Activated naive CD4-positive, alpha-beta T cell treated with anti-CD3 and anti-CD28 coated beads, Interleukin-2, amount 50 U/mL, for 72 hours (primary cell): ENCODE data around the gene AFF1. TPM values are rescaled to one million over a fixed set of nuclear protein-coding genes. Genes with fewer than 3 reads are reported as not detected.

Experiments
- ATAC-seq, 2 donors: fragments of 150-1000 bp; cut with Tn5 transposase; 2 replicates each; pipeline ENCODE4 v1.10.0; 2021; ENCODE audit warnings: mild to moderate bottlenecking in 2 of 2, moderate library complexity in 2 of 2
- DNase-seq, 2 donors: peaks; one replicate each; pipeline ENCODE4 v3.0.0; 2021 to 2022; ENCODE audit warnings: low spot score in 2 of 2
- H3K27ac Mint-ChIP-seq, 2 donors: one replicate each; pipeline ENCODE4 v1.8.0; 2022; ENCODE audit warnings: mild to moderate bottlenecking in 2 of 2, mixed read lengths in 2 of 2
- H3K36me3 Mint-ChIP-seq, 2 donors: one replicate each; pipeline ENCODE4 v1.8.0; 2022; ENCODE audit warnings: mixed read lengths in 2 of 2
- H3K9me3 Mint-ChIP-seq, 2 donors: one replicate each; pipeline ENCODE4 v1.8.0; 2022; ENCODE audit warnings: mixed read lengths in 2 of 2
- total RNA-seq, 2 donors: library from RNA; stranded (reverse); gene quantifications; one replicate each; pipeline ENCODE4 v1.2.3, GENCODE V29; 2022

Gene AFF1, protein sequence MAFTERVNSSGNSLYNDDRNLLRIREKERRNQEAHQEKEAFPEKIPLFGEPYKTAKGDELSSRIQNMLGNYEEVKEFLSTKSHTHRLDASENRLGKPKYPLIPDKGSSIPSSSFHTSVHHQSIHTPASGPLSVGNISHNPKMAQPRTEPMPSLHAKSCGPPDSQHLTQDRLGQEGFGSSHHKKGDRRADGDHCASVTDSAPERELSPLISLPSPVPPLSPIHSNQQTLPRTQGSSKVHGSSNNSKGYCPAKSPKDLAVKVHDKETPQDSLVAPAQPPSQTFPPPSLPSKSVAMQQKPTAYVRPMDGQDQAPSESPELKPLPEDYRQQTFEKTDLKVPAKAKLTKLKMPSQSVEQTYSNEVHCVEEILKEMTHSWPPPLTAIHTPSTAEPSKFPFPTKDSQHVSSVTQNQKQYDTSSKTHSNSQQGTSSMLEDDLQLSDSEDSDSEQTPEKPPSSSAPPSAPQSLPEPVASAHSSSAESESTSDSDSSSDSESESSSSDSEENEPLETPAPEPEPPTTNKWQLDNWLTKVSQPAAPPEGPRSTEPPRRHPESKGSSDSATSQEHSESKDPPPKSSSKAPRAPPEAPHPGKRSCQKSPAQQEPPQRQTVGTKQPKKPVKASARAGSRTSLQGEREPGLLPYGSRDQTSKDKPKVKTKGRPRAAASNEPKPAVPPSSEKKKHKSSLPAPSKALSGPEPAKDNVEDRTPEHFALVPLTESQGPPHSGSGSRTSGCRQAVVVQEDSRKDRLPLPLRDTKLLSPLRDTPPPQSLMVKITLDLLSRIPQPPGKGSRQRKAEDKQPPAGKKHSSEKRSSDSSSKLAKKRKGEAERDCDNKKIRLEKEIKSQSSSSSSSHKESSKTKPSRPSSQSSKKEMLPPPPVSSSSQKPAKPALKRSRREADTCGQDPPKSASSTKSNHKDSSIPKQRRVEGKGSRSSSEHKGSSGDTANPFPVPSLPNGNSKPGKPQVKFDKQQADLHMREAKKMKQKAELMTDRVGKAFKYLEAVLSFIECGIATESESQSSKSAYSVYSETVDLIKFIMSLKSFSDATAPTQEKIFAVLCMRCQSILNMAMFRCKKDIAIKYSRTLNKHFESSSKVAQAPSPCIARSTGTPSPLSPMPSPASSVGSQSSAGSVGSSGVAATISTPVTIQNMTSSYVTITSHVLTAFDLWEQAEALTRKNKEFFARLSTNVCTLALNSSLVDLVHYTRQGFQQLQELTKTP
- total RNA-seq = 10 to 100 TPM; 41.5 to 71.7 TPM

DNA sequence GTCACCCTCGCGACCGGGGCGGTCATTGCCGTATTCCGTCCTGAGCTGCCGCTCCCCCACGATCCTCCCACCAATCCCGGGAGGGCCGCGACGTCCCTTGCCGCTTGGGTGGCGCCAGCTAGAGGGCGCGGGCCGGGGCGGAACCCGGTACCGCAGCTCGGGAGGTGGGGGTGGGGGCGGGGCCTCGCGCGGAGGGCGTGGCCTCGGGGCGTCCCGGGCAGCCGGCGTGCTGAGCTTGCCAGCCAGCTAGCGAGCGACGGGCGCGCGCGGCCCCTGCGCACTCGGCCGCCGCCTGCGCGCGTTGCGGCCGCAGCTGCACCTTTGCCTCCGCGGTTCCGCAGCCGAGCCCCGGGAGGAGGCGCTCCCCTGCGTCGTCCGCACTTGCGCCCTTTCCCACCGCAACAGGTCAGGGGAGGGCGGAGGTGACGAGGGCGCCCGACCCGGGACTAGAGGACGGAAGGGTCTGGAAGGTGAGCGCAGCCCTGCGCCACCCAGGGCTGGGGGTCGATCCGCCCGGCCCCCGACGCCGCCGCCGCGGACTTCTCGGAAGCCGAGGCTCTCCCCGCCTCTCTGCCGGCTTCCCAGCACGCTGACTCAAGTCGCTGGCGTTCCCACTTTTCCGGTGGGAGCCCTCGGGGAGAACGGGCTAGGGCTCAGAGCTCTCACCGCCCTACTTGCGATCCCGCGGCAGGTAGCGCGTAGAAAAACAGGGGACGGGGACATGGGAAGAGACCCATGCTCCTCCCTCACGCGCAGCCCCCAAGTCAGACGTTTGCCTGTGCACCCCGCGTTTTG, at the start of gene AFF1:
Gene AFF1 (plus strand): TSS at position 241 of the 795 bp plus-strand sequence. CDS start 13,523 bp downstream, outside the sequence.
- H3K36me3 Mint-ChIP-seq = peaks cover 14 to 16% of the 10 kb centered on the region in 2 donors
- H3K27ac Mint-ChIP-seq = peak within 1 kb of the TSS; percentile 87 to 93
- DNase-seq (peak; percentile 80 to 88), ATAC-seq (peak; percentile 70 to 71)
- no peaks in the 10 kb centered on the region for H3K9me3 Mint-ChIP-seq

DNA sequence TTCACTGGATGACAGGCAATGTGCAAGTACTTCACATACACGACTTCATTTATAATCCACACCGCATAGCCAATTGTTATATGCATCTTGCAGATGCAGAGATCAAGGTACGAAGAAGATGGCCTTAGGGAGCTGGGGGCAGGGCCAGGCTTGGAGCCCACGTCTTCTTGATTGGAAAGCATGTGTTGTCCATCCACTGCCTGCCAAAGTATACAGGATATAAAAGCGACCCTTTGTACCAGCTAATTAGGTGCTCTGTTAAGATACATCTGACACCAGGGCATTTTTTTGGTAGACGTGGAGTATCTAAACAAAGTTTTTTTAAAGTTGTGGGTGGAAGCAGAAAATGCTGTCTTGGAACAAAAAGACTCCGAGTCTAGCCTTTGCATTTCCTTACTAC, 44.0 kb upstream of the AFF1 start:
- ATAC-seq (no peak), DNase-seq (no peak)
- H3K27ac Mint-ChIP-seq = no peak overlapping the region
- peaks cover 0 to 8% of the 10 kb centered on the region in 2 donors for H3K36me3 Mint-ChIP-seq
- no peaks in the 10 kb centered on the region for H3K9me3 Mint-ChIP-seq

DNA sequence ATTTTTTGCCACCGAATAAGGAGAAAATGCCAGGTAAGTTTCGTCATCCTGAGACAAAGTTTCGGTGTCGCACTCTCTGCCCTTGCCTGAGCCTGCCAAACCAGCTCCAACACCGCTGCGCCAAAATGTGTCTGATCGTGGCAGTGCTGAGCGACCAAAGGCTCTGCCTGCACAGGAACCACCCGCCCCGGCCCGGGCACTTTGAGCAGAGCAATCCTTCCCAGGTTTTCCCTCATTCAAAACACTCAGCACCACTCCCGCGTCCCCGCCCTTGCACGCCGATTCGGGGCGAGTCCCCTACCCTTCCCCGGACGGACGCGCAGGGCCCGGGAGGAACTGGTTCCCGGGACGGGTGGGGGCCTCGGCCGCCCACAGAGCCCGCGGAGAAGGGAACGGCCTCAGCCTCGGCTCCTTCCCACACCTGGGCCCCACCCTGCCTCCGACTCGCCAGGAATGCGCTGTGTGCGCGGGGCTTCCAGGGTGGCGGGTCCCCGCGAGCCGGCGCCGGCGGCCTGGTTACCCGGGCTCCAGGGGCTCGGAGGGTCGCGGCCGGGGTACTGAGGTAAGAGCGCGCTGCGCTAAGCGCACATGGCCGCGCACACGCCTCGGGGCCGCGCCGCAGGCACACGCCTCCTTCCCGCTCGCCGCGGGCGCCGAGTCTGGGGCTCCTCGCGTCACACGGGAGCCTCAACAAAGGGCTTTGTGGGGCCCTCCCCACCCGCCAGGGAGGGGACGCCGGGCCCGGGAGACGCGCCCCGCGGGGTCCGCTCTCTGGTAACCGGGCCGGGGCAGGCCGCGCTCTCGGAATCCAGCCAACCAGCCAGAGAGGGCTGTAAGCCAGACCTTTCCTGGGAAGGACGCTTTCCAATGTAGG, 42.8 kb upstream of the AFF1 start, which contains the start of gene C4orf36:
Gene C4orf36 (minus strand): TSS at position 661 of the 874 bp plus-strand sequence. CDS start 902 bp downstream, outside the sequence.
- peak within 1 kb of the TSS in 1 of 2 donors; percentile 63 for H3K27ac Mint-ChIP-seq
- DNase-seq (peak in 1 of 2 donors; percentile 40), ATAC-seq (peak; percentile 78)
- H3K9me3 Mint-ChIP-seq = no peaks in the 10 kb centered on the region
- peaks cover 0 to 8% of the 10 kb centered on the region in 2 donors for H3K36me3 Mint-ChIP-seq

DNA sequence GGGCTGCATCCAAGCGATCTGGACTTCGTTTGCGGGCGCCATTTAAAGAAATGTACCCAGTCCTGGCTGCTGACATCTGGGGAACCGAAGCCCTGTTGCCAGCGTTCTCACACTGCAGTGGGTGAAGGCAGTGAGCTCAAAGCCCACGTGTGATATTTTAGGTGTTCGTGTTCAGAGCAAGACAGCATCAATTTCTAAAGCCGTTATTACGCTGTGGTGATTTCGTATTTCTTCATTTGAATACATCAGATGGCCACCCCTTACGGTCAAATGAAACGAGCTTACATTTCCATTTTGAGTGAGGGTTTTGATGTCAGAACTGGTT, 42.2 kb upstream of the AFF1 start:
- Mint-ChIP-seq H3K27ac (no peak overlapping the region), H3K36me3 (peaks cover 0 to 8% of the 10 kb centered on the region in 2 donors), H3K9me3 (no peaks in the 10 kb centered on the region)
- DNase-seq = no peak
- peak in 1 of 2 donors; percentile 20 for ATAC-seq

DNA sequence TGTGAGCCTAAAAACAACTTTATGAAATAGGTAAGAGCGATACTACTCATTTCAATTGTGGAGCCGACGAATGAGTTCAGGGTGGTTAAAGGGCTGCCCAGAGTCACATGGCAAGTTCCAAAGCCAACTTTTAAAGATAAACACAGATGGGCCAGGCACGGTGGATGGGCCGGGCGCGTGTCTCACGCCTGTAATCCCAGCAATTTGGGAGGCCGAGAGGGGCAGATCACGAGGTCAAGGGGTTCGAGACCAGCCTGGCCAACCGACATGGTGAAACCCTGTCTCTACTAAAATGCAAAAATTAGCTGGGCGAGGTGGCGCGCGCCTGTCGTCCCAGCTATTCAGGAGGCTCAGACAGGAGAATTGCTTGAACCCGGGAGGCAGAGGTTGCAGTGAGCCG, 41.7 kb upstream of the AFF1 start:
- H3K27ac Mint-ChIP-seq = peak overlapping the region in 1 of 2 donors; percentile 63
- DNase-seq (no peak), ATAC-seq (no peak)
- peaks cover 0 to 8% of the 10 kb centered on the region in 2 donors for H3K36me3 Mint-ChIP-seq
- H3K9me3 Mint-ChIP-seq = no peaks in the 10 kb centered on the region

DNA sequence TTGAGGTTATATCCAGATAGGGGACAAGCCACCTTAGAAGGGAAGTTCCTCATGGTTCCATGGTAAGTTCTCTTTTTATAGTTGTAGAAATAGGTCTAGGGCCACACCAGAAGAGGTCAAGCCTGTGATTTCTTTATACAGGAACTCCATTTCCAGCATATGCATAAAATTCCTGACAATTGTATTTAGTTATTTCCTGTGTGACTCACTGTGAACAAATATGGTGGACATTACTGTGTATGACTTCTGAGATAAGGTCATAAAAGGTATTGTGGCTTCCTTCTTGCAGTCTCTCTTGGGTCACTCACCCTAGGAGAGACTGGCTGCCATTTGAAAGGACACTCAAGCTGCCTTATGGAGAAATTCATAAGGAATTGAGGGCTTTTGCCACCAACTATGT, 40.4 kb upstream of the AFF1 start:
- Mint-ChIP-seq H3K36me3 (peaks cover 0 to 8% of the 10 kb centered on the region in 2 donors), H3K9me3 (no peaks in the 10 kb centered on the region), H3K27ac (no peak overlapping the region)
- ATAC-seq (no peak), DNase-seq (no peak)

DNA sequence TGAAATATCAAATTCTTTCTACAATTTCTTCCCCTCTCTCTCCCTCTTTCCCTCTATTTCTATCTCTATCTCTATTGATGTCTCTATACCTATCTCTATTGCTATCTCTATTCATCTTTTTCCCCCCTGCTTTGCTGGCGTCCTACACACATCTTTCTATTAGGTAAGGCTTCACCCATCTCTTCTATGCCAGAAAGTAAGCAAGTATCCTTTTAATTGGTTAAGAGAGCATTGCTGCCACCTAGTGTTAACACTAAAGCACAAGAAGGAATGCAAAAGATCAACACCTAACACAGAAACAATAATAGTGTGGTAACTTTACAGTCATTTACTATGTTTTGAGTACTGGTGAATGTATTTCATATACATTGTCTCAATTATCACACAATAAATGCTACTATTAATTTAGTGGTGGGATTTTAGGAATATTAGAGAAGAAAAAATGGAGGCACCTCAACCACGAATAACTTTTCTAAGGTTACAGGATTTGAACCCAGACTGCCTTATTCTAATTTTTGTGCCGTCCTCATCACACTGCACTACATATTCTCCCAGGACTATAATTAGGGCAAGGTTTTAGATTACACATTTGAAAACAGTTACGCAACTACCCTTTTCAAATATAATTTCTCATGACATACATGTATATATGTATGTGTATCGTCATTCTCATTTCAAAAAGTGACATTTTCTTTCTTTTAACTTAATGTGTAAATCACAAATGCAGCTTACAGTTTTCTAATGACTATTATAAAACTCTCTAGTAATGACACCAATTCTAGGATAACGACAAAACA, 38.9 kb upstream of the AFF1 start:
- Mint-ChIP-seq H3K9me3 (no peaks in the 10 kb centered on the region), H3K27ac (no peak overlapping the region), H3K36me3 (peaks cover 0 to 8% of the 10 kb centered on the region in 2 donors)
- DNase-seq = peak in 1 of 2 donors; percentile 20
- peak in 1 of 2 donors; percentile 47 for ATAC-seq

DNA sequence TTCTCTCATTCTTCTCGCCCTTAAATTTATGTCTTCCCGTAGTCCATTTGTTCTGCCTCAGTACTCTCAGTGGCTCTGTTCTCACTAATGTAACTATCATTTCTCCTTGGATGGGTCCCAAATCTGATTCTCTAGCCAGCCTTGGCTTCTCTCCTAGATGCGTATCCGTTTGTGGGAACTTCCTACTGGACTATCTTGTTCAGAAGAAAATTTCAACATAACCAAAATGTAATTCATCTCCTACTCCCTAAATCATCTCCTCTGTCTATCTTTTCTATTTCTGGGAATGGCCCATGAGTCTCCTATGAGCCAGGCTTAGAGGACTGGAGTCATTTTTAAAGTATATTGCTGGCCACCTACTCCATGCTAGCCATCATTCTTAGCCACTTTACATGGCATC, 38.2 kb upstream of the AFF1 start:
- DNase-seq (no peak), ATAC-seq (no peak)
- Mint-ChIP-seq H3K36me3 (peaks cover 0 to 8% of the 10 kb centered on the region in 2 donors), H3K9me3 (no peaks in the 10 kb centered on the region), H3K27ac (no peak overlapping the region)

DNA sequence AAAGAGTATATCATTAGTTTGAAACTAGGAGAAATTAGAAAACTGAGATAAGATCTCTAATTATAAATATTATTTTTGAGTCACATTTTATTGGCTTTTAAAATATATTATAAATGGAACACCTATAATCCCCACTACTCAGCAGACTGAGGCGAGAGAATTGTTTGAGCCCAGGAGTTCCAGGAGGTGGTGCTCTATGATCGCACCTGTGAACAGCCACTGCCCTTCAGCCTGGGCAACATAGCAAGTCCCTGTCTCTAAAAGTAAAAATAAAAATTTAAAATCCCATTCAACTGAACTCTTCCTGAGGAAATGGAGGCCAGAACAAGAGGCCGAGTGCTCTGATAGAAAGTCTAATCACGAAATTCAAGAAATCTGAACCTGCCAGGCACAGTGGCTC, 36.2 kb upstream of the AFF1 start:
- DNase-seq = no peak
- ATAC-seq = no peak
- no peak overlapping the region for H3K27ac Mint-ChIP-seq
- H3K36me3 Mint-ChIP-seq = no peaks in the 10 kb centered on the region
- no peaks in the 10 kb centered on the region for H3K9me3 Mint-ChIP-seq

DNA sequence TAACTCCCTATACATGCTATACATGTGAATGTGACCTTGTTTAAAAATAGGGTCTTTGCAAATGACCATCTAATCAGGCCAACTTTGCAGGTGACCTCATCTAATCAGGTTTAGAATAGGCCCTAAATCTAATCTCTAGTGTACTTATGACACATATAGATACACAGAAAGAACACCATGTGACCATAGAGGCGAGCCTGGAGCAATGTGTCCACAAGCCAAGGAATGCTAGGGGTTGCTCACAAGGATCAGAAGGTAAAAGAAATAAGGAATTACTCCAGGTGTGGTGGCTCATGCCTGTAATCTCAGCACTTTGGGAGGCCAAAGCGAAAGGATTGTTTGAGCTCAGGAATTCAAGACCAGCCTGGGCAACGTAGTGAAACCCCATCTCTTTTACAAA, 32.9 kb upstream of the AFF1 start:
- DNase-seq (no peak), ATAC-seq (no peak)
- Mint-ChIP-seq H3K9me3 (no peaks in the 10 kb centered on the region), H3K27ac (no peak overlapping the region), H3K36me3 (no peaks in the 10 kb centered on the region)

DNA sequence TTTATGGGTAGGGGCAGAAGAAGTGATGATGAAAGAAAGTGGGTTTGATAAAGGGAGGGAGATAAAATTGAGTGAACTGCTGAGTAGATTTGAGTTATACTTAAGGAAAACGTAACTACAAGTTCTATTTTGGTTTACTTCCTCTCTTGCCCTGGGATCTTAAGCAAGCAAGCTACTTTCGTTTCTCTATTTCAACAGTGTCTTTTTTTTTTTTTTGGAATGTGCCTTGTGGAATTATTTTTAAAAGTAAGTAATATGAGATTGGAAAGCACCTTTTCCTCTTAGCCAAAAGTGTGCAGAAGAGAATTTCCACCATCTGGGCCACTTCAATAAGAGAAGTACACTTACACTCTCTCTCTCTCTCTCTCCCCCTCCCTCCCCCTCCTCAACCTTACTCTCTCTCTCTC, 26.6 kb upstream of the AFF1 start:
- Mint-ChIP-seq H3K27ac (no peak overlapping the region), H3K9me3 (no peaks in the 10 kb centered on the region), H3K36me3 (no peaks in the 10 kb centered on the region)
- no peak for DNase-seq
- no peak for ATAC-seq

DNA sequence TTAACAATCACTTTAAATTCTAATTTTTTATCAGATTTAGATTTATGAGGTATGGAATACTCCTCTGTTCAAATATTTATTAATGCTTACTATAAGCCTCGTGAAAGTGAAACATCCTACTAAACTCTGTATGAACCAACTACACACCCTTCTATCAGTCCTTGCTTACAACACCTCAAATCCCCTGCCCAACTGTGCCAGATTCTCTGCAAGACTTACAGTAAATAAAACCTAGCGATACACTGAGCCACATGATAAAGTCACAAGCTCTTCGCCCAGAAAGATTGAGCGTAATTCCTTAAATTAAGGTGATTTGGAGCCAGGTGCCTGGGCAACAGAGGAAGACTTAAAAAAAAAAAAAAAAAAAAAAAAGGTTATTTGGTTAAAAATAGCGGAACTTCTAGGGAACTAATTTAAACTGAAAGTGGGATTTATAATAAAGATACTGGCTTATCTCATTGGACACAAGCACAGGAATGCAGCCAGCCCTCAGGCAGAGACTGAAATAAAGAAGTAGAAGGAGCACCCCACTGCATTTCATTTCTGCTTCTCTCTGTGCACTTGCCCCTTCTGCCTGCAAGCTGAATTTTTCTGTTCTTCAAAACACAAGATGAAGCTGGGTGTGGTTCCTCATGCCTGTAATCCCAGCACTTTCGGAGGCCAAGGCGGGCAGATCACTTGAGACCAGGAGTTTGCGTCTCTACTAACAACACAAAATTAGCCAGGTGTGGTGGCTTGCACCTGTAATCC, 25.1 kb upstream of the AFF1 start:
- H3K27ac Mint-ChIP-seq = no peak overlapping the region
- DNase-seq (no peak), ATAC-seq (no peak)
- H3K36me3 Mint-ChIP-seq = no peaks in the 10 kb centered on the region
- no peaks in the 10 kb centered on the region for H3K9me3 Mint-ChIP-seq

DNA sequence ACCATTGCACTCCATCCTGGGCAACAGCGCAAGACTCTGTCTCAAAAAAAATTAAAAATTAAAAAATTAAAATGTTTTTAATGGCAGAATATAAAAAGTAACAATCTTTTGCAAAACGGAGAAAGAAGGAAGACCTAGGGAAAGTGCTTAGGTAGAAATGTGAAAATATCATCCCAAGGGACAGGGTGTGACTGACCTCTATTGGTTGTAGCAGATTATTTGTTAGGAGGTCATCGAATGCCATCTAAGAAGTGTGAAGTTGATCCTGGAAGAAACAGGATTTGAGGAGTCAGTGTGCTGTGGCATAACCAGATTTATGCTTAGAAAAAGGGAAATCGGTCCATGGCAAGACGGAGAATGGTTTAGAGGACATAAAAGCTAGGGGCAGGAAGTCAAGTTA, 24.4 kb upstream of the AFF1 start:
- Mint-ChIP-seq H3K27ac (peak overlapping the region in 1 of 2 donors; percentile 11), H3K36me3 (no peaks in the 10 kb centered on the region), H3K9me3 (no peaks in the 10 kb centered on the region)
- DNase-seq (no peak), ATAC-seq (no peak)
